Kidney tubule cell (primary cell): Measurements from ENCODE around the gene CHD8.

Source experiments
- DNase-seq: peaks from one replicate; pipeline ENCODE4 v3.0.0-alpha.2; 2018; ENCODE audit warnings: low spot score

The CHD8 gene

DNA sequence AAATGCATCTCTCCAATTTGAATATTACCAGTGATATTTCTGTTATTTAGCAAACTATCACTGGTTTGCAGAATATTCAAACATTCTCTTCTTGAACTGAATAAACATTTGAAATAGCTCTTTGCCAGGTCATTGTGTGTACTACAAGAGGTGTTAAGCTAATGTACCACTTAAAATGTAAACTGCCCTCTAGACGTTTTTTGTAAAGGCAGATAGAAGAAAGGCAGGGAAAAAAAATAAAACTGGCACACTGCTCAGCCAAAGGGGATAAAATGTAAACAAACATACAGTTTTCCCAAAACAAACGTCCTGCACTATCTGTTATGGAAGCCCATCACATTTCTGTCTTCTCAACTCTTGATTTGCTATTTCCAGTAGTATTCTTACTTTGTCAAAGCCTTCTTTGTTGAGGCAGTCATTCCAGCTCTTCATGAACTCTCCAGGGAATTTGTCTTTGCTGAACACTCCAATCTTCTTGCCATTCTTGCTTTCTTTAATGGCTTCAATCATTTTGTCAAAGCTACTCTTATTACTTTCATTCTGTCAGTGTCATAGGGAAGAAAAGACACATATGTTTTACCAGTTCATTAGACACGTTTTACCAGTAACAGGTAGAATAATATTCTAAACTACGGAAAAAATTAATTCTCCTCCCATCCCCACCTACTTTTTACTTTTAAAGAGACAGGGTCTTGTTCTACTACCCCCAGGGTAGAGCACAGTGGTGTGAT, 85.8 kb downstream of the CHD8 start:
- no peak for DNase-seq

DNA sequence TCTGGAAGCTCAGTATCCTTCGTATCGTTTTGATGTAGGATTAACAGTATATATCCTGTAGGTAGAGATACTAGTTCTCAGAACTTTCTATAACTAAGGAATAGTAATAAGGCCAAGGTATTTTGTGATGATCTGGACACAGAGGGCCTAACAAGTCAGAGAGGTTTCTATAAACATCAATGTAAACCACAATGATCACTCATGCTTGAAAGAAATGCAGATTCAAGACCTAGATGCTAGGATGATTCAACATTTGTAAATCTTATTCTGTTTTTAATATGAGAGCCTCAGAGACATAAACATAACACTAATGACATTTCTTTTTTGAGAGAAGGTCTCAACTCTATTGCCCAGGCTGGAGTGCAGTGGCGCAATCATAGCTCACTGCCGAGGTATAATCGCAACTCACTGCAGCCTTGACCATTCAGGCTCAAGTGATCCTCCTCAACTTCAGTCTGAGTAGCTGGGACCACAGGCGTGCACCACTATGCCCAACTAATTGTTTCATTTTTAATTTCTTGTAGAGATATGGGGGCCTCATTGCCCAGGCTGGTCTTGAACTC, 88.3 kb downstream of the CHD8 start:
- peak; percentile 4 for DNase-seq

DNA sequence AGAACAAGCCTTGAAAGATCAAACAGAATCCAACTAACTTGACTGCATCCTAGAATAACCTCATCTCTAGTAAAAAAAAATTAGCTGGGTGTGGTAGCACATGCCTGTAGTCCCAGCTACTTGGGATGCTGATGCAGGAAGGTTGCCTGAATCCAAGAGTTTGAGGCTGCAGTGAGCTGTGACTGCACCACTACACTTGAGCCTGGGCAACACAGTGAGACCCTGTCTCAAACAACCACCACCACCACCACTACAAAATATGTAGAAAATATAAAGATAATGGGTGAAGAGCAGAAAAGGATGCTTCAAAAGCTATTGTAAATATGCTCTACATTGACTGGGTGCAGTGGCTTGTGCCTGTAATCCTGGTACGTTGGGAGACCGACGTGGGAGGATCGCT, 99.4 kb downstream of the CHD8 start:
- no peak for DNase-seq

DNA sequence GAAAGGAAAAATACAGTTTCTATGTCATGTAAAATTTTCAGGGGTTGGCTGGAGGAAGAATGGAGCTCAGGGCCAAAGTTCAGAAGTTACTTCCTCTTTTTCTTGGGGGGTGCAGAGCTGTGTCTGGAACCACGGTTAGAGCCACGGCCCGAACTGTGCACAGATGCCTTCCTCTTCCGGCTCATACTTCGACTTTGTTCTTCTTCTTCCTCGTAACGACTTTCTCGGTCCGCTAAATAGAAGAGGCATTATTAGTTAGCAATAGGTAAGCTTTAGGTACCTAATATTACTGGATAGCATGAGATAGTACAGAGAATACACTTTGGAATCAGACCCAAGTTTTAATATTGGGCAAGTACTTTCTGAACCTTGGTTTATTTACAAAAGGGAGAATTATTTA, 103.3 kb downstream of the CHD8 start:
- DNase-seq = no peak

DNA sequence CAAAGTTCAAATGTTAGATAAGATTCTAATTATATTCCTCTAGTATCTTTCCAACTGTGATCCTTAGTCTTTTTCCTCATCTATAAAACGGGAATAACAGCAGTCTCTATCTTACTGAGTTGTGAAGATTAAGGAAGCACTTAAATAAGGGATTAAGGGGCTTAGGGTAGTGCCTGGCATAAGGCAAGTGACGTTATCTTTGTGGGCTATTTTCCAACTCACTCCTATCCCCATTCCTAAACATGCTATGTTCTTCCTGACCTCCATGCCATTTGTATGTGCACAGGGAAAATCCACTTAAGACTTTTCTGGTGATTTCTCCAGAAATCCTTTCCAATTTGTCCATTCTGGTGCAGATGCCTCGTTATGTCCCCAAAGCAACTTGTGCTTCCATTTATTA, 105.4 kb downstream of the CHD8 start:
- no peak for DNase-seq

DNA sequence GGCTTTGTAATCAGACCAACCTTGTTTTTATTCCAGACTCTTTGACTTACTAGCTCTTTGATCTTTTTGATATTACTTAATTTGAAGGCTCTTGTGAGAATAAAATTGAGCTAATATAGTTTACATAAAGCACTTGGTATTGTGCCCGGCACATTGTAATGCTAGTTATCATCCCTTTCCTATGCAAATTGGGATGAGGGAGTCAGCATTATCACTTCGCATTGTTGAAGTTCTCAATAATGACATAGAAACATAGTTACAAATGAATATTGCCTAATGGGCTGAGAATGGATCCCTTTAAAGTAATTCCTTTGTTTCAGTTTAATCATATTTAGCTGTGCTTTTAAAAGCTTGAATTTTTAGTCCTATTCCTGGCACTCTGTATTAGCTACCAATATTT, 108.7 kb downstream of the CHD8 start:
- DNase-seq = no peak

DNA sequence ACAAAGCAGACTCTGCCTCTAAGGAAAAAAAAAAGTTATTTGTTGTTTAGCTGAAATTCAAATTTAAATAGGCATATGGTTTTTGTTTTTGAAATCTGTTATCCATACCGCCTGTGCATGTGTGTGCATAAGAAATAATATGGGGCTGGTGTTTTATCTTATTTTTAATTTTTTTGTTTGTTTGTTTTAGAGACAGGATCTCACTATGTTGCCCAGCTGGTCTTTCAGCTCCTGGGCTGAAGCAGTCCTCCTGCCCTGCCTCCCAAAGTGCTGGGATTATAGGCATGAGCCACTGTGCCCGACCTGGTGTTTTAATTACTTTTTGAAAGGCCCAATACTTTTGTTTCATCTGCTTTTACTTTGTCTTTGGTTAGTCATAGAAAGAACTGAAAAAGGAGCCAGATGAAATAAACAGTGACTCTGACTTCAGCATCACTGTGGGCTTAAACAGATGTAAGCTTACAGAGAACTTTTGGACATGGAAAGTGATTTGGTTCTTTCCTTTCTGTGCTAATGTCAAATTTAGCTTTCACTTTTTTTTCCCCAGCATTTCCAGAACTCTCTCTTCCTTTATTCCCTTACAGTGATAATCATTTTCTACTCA, 109.3 kb downstream of the CHD8 start:
- DNase-seq = no peak

DNA sequence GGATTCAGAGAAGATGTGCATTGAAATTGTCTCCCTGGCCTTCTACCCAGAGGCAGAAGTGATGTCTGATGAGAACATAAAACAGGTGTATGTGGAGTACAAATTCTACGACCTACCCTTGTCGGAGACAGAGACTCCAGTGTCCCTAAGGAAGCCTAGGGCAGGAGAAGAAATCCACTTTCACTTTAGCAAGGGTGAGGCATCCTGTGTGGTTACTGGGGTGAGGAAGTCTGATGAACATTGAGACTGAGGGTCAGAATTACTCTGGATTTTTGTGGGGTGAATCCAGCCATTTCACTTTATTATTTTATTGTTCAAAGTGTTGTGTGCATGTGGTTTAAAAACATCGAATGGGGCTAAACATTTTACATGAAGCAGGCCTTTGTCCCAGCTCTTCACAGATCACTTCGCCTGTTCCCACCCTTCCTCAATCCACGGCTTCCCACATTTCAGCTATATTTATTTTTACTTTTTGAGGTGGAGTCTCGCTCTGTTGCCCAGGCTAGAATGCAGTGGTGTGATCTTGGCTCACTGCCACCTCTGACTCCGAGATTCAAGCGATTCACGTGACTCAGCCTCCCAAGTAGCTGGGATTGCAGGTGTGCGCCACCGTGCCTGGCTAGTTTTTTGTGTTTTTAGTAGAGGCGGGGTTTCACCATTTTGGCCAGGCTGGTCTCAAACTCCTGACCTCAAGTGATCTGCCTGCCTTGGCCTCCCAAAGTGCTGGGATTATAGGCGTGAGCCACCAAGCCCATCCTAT, 112.7 kb downstream of the CHD8 start:
- DNase-seq = peak; percentile 17
